Measurements from ENCODE around the gene SLC25A26.

- TF ChIP-seq CTCF (IDR thresholded peaks at IDR 0.05), result no peak
- TF ChIP-seq POLR2A (IDR thresholded peaks at IDR 0.05), result no peak
- no peak for TF ChIP-seq EP300 (IDR thresholded peaks at IDR 0.05)
- TF ChIP-seq POLR2AphosphoS5 (IDR thresholded peaks at IDR 0.05), result no peak
Observed at GRCh38 chr3:66280304-66280703, 59.5 kb downstream of the SLC25A26 start.

All from sigmoid colon (tissue), 4 donors.